GM19438 (cell line): Measurements from ENCODE around the gene RWDD1.
"Not testable (repeated sequence)": the region's sequence is repeated elsewhere in the genome, so short reads cannot be mapped to it uniquely, and the experiment has no call there.

ENCODE experiments used
- ATAC-seq: cut with Tn5 transposase; IDR thresholded peaks from one replicate; pipeline ENCODE4 v1.9.1; 2021; ENCODE audit warnings: low read depth; ENCODE audit not compliant: unreplicated experiment

The RWDD1 gene

DNA sequence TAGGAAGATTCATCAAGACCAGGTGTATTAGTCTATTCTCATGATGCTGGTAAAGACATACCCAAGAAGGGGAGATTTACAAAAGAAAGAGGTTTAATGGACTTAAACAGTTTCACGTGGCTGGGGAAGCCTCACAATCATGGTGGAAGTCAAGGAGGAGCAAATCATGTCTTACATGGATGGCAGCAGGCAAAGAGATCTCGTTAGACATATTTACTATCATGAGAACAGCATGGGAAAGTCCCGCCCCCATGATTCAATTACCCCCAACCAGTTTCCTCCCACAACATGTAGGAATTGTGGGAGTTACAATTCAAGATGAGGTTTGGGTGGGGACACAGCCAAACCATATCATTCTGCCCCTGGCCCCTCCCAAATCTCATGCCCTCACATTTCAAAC, 32.6 kb downstream of the RWDD1 start:
- not testable (repeated sequence) for ATAC-seq

DNA sequence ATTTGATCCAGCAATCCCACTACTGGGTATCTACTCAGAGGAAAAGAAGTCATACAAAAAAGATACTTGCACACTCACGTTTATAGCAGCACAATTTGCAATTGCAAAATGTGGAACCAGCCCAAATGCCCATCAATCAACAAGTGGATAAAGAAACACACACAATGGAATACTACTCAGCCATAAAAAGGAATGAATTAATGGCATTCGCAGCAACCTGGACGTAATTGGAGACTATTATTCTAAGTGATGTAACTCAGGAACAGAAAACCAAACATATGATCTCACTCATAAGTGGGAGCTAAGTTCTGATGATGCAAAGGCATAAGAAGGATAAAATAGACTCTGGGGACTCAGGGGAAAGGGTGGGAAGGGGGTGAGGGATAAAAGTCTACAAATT, 33.6 kb downstream of the RWDD1 start:
- ATAC-seq: not testable (repeated sequence)

DNA sequence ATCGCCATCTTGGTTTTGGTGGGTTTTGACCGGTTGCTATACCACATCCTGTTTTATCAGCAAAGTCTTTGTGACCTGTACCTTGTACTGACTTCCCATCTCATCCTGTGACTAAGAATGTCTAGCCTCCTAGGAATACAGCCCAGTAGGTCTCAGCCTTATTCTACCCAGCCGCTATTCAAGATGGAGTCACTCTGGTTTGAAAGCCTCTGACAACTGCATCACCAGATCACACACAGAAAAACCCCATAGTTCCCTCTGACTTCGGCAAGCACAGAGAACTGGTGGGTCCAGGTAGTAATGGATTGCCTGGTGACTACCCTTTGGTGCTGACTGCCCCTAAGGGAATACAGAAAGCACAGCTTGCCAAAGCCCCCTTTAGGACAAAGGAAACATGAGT, 34.6 kb downstream of the RWDD1 start:
- no peak for ATAC-seq

DNA sequence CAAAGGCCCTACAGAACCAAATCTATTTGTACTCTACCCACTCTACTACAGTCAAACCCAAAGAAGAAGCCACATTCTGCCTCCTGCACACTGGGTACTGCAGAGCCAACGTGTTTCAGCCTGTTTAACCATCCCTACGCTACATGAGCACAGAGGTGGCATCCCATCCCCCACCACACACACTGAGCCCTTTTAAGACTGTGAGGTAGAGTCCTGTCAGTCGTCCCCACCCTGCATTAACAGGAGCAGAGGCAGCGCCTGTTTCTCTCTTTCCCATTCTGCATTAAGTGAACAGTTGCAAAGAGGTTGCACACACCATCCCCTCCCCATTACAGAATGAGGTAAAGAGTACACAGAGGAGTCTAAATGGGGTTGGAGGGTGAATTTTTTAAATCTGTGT, 39.8 kb downstream of the RWDD1 start:
- ATAC-seq: no peak

DNA sequence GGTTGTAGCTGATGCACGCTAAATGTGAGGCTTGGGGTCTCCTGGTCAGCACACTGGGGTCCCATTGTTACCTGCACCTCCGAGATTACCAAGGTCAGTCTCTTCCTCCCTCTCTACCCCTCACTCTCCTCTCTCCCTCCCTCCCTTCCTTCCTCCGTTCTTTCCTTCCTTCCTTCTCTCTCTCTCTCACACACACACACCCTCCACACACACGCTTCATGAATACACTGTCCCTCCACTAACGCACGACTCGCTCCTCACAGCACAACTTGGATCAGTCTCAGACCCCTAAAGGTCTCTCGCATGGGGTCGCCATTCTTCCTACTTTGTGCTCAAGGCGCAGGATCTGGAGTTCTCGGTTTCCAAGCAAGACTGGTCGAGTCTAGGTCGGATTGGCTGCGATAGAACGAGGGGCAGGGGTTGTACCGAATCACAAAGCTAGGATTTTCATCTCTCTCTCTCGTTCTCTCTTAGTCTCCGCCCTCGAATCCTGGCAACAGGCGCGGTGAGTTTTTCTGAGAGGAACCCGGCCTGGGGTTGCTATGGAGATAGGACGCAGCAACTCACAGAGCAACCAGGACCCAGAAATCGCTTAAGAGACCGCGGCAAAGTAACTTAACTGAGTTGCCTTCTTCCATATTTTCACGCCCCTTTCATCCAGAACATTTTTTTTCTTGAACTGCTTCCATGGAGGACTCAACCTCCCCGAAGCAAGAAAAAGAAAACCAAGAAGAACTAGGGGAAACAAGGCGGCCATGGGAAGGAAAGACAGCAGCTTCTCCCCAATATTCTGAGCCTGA, 44.8 kb downstream of the RWDD1 start, which contains the start of gene RSPH4A:
RSPH4A (plus strand) TSS at position 543 of the 800 bp plus-strand sequence; CDS start at position 688, 145 bp downstream.
- ATAC-seq: peak; percentile 100

DNA sequence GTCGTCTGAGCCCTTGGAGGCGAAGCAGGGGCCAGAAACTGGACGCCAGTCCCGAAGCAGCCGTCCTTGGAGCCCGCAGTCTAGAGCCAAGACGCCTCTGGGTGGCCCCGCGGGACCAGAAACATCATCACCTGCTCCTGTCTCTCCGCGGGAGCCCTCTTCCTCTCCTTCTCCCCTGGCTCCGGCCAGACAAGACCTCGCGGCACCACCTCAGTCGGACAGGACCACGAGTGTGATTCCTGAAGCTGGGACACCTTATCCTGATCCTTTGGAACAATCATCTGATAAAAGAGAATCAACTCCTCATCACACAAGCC, 45.4 kb downstream of the RWDD1 start:
- peak; percentile 32 for ATAC-seq

DNA sequence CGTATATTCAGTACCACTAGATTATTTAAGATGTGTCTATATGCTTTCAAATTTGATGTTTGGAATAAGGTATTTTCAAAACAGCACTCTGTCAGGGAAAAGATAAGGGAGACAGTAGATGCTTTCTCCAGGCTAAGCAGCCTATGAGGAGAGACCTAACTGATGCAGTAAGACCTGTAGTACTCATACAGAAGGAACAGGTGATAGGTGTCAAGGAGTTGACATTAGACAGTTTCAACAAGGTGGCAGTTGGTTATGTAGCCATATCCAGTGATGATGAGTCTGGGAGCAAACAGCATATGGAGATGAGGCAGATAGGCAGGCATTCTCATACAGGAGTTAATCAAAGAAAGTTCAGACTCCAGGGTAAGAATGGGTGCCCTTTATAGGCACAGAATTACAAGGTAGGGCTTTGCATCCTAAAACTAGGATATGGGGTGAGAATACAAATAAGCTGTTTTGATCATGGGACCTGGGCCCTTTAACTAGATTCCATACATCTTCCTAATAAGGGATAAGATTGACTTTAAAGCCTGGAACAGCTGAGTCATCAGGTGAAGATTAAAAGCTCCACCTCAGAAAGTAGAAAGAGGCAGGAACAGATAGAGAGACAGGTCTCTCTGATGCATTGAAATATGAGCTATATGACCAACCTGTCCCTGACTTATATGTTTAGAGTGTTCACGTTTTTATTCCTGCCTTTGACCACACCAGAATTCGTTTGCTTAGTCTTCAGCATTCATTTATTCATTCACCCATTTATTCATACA, 52.9 kb downstream of the RWDD1 start:
- no peak for ATAC-seq

DNA sequence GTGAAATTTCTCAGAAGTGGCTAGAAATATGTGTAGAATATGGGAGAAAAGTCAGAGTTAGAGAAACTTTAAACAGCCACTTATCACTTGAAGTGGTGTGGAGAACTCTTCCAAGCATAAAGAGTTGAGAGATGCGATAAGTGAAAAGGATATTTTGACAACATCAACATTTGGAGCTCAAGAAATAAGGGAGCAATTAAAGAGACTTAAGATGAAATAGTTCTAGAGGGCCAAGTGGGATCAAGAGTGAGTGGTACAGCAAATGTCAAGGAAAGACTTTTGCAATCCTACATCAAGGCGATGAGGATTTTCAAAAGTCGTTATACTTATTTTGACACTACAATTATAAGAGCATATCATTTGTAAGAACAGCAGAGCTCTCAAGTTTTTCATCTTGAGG, 54.6 kb downstream of the RWDD1 start:
- ATAC-seq: no peak

DNA sequence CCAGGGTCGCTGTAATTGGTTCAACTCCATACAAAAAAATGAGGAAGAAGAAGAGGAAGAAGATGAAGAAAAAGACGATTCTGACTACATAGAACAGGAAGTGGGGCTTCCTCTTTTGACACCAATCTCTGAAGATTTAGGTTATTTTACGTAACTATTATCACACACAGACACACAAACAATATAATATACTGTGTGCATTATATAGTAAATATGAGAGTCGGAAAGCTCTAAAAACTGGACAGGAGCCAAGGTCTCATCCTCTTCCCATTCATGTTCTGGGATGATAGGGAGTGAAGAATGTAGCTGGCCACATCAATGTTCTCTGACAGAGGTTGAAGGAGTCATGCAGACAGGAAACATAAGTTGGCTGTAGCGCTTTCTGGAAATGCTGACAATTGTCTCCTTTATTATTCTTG, 58.3 kb downstream of the RWDD1 start:
- no peak for ATAC-seq

DNA sequence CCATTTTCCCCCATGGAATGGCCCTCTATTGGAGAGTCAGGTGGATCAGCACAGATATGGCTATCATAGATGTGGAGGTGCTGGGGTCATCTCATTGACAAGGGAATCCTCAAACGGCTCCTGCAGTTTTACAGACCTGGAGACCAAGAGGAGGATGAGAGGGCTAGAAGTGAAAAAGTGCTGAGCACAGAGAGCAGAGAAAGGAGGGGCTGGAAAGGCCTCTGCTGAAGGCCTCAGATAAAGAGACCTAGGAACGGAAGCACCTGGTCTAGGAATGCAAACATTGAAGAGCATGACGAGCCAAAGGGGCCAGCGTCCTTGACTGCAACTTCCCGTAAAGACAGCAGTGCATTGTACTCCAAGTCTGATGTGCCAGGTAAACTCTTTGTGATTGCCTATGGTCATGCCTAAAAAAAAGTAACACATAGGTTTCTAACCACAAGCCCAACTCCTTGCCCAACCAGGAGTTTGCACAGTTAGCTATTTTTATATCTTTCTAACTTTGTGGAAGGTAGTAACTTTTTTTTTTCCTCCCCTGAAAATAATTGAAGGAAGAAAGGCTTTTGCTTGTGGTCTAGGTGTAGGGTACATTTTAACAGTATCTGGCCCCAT, 60.2 kb downstream of the RWDD1 start:
- ATAC-seq: peak; percentile 83

DNA sequence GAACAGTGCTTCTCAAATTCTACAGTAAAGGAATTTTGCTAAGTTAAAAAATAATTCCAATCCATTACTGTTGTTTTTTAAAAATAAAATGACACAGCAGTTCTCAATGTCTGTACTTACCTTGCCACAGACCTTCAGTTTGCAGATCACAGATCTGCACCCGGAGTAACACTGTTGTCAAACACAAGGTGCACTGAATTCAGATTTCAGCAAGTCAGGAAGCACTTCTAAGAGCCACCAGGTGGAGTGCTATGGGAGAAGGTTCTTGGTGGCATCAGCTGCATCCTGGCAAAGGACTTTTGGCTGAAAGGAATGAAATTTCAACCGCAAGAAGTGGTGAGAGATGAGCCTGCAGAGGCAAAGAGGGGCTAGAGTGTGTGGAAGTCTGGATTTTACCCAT, 62.4 kb downstream of the RWDD1 start:
- no peak for ATAC-seq
